Gastroesophageal sphincter (tissue), 4 donors: ENCODE measurements around the gene MMEL1. TPM values are rescaled to one million over a fixed set of nuclear protein-coding genes. Genes with fewer than 3 reads are reported as not detected.

Experiments
- ATAC-seq: fragments of 150-250 bp; one replicate; pipeline ENCODE4 v1.9.1; 2016; ENCODE audit warnings: mild to moderate bottlenecking, moderate library complexity
- H3K27ac ChIP-seq, 4 donors: fragments of 200-600 bp; sonication (generic) in 3 of 4; 1 replicate in 3 of 4; 2 replicates in 1 of 4; pipeline ENCODE4 v1.5.1; 2016 to 2019
- H3K27me3 ChIP-seq: fragments of 200-600 bp; sonication (generic); one replicate; pipeline ENCODE4 v1.5.1; 2019
- H3K36me3 ChIP-seq, 2 donors: fragments of 200-600 bp; sonication (generic); one replicate each; pipeline ENCODE4 v1.5.1; 2019; ENCODE audit warnings: control low read depth in 1 of 2
- H3K4me1 ChIP-seq, 3 donors: fragments of 200-600 bp; sonication (generic); 1 replicate in 2 of 3; 2 replicates in 1 of 3; pipeline ENCODE4 v1.5.1; 2016 to 2019; ENCODE audit warnings: control low read depth in 2 of 3
- H3K4me3 ChIP-seq, 2 donors: fragments of 200-600 bp; sonication (generic); one replicate each; pipeline ENCODE4 v1.5.1; 2019; ENCODE audit warnings: mild to moderate bottlenecking in 1 of 2, moderate library complexity in 1 of 2
- H3K9me3 ChIP-seq, 3 donors: fragments of 200-600 bp; sonication (generic); one replicate each; pipeline ENCODE4 v1.5.1; 2017 to 2019; ENCODE audit warnings: control low read depth in 2 of 3
- EP300 ChIP-seq: sonication (generic); formaldehyde crosslinking; IDR thresholded peaks from one replicate; pipeline ENCODE4 v1.6.1; 2017; ENCODE audit warnings: antibody characterized with exemption, mild to moderate bottlenecking
- POLR2A ChIP-seq, 2 donors: fragments of 450-650 bp; IDR thresholded peaks; one replicate each; pipeline ENCODE4 v1.6.1; 2017; ENCODE audit warnings: antibody characterized with exemption in 2 of 2, mild to moderate bottlenecking in 2 of 2, moderate library complexity in 1 of 2
- POLR2AphosphoS5 ChIP-seq: sonication (generic); formaldehyde crosslinking; IDR thresholded peaks from one replicate; pipeline ENCODE4 v1.6.1; 2017; ENCODE audit warnings: antibody characterized with exemption
- WGBS, 2 donors: methylation state at CpG; one replicate each; pipeline ENCODE4 v1.1.5; 2018; ENCODE audit warnings: low coverage in 1 of 2; 5-methylcytosine and 5-hydroxymethylcytosine counted together
- total RNA-seq, 4 donors: library from RNA; depleted of rRNA; stranded (reverse); fragments of >200 nt; gene quantifications; one replicate each; pipeline ENCODE4 v1.1.0, GENCODE V29; 2016
- TF ChIP-seq, protein P1 (sequence below), 4 experiments: fragments of 200-600 bp in 2 of 4; fragments of 450-650 bp in 2 of 4; sonication (generic) in 1 of 4; IDR thresholded peaks; one replicate each; pipeline ENCODE4 v1.5.1; 2017 to 2019; ENCODE audit warnings: antibody characterized with exemption in 4 of 4, mild to moderate bottlenecking in 2 of 4, moderate library complexity in 2 of 4

MMEL1 gene
- total RNA-seq, 4 donors from 2014 or later: 1.4 to 3.9 (median 2.1) TPM; not detected in 1

DNA sequence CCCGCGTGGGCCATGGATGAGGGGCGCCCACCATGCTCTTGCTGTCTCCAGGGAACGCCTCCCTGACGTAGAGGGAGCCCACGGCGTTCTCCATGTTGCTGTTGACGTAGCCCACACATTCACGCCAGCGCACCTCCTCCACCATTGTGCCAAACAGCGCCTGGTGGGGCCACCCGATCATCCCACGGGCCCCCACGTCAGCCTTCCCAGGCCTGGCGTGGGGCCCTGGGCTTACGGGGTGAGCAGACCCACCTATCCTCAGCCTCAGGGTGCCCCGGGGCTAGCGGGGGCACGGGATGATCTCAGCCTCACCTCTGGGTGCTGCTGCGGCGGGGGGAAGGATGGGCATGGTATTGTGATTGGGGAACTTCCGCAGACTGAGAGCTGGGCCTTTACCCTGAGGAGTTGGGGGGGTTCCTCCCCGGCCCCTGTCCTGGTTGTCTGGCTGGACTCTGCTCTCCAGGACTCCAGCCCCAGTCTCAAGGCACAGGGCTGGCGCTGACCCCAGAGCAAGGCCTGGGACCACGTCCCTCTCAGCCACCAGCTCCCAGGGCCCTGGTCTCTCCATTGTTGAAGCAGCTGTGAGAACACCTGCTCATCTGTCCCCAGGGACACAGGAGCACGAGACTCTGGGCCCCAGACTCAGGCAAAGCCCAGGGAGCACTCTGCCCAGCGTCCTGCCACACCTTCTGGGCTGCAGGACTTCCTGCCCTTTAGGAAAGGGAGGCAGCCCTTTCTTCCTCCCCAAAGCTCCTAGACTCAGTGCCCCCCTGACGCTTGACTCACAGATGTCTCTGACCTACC is 36.1 kb downstream of the MMEL1 start:
- H3K27ac ChIP-seq: no peak overlapping the region
- ATAC-seq: no peak
- 40 to 60% methylated on average over 1 of the region's 28 CpGs for WGBS, 2 donors
- peaks cover 46% of the 10 kb centered on the region for H3K27me3 ChIP-seq
- H3K36me3 ChIP-seq: no peaks in the 10 kb centered on the region
- peaks cover 0 to 17% (median 0%) of the 10 kb centered on the region in 3 donors for H3K4me1 ChIP-seq
- TF ChIP-seq POLR2AphosphoS5: no peak
- TF ChIP-seq, protein P1, sequence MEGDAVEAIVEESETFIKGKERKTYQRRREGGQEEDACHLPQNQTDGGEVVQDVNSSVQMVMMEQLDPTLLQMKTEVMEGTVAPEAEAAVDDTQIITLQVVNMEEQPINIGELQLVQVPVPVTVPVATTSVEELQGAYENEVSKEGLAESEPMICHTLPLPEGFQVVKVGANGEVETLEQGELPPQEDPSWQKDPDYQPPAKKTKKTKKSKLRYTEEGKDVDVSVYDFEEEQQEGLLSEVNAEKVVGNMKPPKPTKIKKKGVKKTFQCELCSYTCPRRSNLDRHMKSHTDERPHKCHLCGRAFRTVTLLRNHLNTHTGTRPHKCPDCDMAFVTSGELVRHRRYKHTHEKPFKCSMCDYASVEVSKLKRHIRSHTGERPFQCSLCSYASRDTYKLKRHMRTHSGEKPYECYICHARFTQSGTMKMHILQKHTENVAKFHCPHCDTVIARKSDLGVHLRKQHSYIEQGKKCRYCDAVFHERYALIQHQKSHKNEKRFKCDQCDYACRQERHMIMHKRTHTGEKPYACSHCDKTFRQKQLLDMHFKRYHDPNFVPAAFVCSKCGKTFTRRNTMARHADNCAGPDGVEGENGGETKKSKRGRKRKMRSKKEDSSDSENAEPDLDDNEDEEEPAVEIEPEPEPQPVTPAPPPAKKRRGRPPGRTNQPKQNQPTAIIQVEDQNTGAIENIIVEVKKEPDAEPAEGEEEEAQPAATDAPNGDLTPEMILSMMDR (IDR thresholded peaks at IDR 0.05): no peak
- TF ChIP-seq POLR2A (IDR thresholded peaks at IDR 0.05): no peak
- no peak for TF ChIP-seq EP300
- no peak overlapping the region for H3K4me3 ChIP-seq
- peaks cover 0 to 40% (median 2%) of the 10 kb centered on the region in 3 donors for H3K9me3 ChIP-seq

DNA sequence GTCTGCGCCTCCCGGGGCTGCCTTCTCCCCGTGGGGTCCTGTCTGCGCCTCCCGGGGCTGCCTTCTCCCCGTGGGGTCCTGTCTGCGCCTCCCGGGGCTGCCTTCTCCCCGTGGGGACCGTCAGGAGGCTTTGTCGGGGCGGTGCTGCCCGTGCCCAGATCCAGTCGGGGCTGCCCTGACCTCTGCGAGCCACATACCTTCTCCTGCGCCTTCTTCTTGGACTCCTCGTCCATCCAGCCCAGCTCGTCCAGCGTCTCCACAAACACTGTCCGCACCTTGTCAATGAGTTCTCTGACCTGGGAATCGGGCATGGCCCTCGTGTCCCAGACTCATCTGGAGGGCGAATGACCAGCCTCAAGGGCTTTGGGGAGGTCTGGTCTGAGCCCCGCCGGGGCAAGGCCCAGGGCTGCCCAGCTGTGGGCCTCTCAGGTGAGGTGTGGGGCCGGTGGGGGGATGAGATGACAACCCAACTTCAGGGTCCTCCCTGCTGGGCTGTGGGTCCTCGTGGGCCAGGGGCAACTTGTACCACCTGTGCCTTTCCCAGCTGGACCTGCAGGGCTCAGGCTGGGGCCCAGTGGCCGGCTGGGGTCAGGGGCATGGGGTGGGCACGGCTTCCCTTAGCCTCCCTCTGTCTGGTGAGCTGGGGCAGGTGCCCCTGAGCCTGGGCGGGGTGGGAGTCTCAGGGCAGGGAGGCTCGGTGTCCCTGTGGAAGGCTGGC is 36.8 kb downstream of the MMEL1 start:
- peaks cover 0 to 33% (median 2%) of the 10 kb centered on the region in 3 donors for H3K9me3 ChIP-seq
- no peak overlapping the region for H3K4me3 ChIP-seq
- TF ChIP-seq POLR2AphosphoS5 (no peak), EP300 (no peak), POLR2A (IDR thresholded peaks at IDR 0.05) (no peak)
- TF ChIP-seq, protein P1 (IDR thresholded peaks at IDR 0.05): no peak
- peaks cover 0 to 17% (median 0%) of the 10 kb centered on the region in 3 donors for H3K4me1 ChIP-seq
- no peak overlapping the region for H3K27ac ChIP-seq
- H3K36me3 ChIP-seq: no peaks in the 10 kb centered on the region
- whole genome bisulfite sequencing, 2 donors: 72% methylated on average over 4 of the region's 31 CpGs; no CpG with 5 or more reads in 1 of the 2 donors
- H3K27me3 ChIP-seq: peaks cover 45% of the 10 kb centered on the region
- ATAC-seq: no peak

DNA sequence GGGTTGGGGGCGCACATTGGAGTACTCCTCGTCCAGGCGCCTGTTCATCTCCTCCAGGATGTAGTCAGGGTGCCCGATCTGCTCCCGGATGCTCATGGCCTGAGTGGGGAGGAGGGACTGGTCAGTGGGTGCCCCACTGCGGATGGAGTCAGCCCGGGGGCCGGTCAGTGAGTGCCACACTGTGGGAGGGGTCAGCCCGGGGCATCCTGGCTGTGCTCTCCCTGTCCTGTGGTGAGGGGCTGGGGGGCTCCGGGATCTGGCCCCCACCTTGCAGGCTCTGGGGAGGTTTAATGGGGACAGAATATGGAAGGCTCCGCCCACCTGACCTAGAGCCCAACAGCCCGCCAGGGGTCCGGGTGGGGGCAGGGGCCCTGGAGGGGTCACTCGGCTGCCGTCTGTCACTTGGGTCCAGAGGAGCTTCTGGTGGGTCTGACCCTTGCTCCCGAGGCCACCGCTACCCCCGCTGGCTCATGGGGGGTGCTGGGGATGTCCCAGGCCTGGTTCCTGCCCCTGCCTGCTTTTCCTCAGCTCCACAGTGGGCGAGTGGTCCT is 37.5 kb downstream of the MMEL1 start:
- Histone ChIP-seq H3K9me3 (peaks cover 0 to 27% (median 2%) of the 10 kb centered on the region in 3 donors), H3K27me3 (peaks cover 45% of the 10 kb centered on the region), H3K4me3 (no peak overlapping the region), H3K36me3 (no peaks in the 10 kb centered on the region), H3K4me1 (peaks cover 0 to 17% (median 0%) of the 10 kb centered on the region in 3 donors), H3K27ac (no peak overlapping the region)
- WGBS, 2 donors: no CpG with 5 or more reads among the region's 19 CpGs
- ATAC-seq: no peak
- TF ChIP-seq EP300: no peak
- TF ChIP-seq POLR2AphosphoS5: no peak
- TF ChIP-seq, protein P1 (IDR thresholded peaks at IDR 0.05): no peak
- no peak for TF ChIP-seq POLR2A (IDR thresholded peaks at IDR 0.05)

DNA sequence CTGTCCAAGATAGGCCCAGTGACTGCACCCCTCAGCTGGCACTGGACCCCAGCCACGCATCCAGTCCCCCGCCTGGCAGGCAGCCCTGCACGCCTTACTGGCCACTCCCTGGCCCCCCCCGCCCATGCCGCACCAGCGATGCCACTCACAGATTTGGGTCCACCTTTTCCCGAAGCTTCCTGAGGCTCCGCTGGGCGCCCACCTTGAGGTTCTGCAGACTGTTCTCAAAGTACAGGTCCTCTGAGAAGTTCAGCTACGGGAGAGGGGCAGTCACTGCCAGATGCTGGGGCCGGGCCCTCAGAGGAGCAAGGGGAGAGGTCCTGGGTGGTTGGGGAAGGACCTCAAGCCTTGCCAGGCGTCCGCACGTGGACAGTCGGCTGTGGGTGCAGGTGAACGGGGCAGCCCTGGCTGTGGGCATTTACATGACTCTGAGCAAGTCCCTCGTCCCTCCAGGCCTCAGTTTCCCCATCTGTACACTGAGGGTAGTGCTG is 38.1 kb downstream of the MMEL1 start:
- Histone ChIP-seq H3K36me3 (peaks cover 0 to 5% of the 10 kb centered on the region in 2 donors), H3K27ac (no peak overlapping the region), H3K9me3 (peaks cover 0 to 21% (median 0%) of the 10 kb centered on the region in 3 donors), H3K27me3 (peaks cover 45% of the 10 kb centered on the region), H3K4me3 (peak overlapping the region in 1 of 2 donors; percentile 36), H3K4me1 (peaks cover 0 to 17% (median 0%) of the 10 kb centered on the region in 3 donors)
- ATAC-seq: no peak
- WGBS, 2 donors: 100% methylated on average over 2 of the region's 17 CpGs; no CpG with 5 or more reads in 1 of the 2 donors
- TF ChIP-seq EP300 (no peak), POLR2A (IDR thresholded peaks at IDR 0.05) (no peak), POLR2AphosphoS5 (no peak)
- TF ChIP-seq, protein P1 (IDR thresholded peaks at IDR 0.05): no peak
